GM21515 (cell line): ENCODE data around the gene CFB.
"Not testable (repeated sequence)": the region's sequence is repeated elsewhere in the genome, so short reads cannot be mapped to it uniquely, and the experiment has no call there.

Experiments
- ATAC-seq: cut with Tn5 transposase; IDR thresholded peaks from one replicate; pipeline ENCODE4 v1.9.1; 2021; ENCODE audit not compliant: unreplicated experiment

Gene CFB

GRCh38 chr6:31969712-31970603 lies 24.1 kb downstream of the CFB start:
- ATAC-seq = no peak

GRCh38 chr6:31970604-31971271 lies 24.8 kb downstream of the CFB start:
- no peak for ATAC-seq

- no peak for ATAC-seq
These were observed 25.5 kb downstream of the CFB start for GRCh38 chr6:31971279-31971992.

GRCh38 chr6:31971993-31972708 lies 26.3 kb downstream of the CFB start, which contains the start of gene DXO:
Gene DXO, minus strand, starts transcription at chr6:31972138. Its CDS starts 463 bp downstream, at chr6:31971675.
- ATAC-seq = peak; percentile 79

DNA sequence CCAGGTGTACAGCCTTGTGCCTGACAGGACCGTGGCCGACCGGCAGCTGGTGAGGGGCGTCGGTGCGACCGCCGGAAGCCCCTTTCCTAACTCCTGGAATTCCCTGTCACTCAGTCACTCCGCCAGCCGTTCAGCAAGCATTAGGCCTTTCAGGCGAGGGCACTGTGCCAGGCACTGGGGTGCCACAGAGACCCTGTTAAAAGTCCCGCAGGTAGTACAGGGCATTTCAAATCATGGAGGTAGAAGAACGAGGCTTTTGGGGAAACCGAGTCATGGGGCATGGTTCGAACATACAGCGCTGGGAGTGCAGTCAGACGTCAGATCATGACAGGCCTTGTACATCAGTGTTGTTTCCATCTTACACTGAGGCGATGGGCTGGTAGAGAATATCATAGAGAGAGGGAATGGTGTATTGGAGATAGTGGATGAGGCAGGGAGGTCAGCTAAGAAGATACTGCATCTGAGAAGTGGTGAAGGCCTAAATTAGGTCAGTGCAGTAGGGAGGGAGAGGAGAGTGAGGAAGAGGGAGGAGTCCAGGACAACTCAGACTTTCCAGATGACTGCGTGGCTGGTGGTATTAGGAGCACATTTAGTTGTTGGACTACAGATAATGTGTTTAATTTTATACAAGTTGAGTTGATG lies 26.9 kb downstream of the CFB start:
- ATAC-seq = no peak

DNA sequence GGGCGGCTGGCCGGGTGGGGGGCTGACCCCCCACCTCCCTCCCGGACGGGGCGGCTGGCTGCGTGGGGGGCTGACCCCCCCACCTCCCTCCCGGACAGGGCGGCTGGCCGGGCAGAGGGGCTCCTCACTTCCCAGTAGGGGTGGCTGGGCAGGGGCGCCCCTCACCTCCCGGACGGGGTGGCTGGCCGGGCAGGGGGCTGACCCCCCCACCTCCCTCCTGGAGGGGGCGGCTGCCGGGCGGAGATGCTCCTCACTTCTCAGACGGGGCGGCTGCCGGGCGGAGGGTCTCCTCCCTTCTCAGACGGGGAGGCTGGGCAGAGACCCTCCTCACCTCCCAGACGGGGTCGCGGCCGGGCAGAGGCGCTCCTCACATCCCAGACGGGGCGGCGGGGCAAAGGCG lies 30.2 kb downstream of the CFB start:
- not testable (repeated sequence) for ATAC-seq

DNA sequence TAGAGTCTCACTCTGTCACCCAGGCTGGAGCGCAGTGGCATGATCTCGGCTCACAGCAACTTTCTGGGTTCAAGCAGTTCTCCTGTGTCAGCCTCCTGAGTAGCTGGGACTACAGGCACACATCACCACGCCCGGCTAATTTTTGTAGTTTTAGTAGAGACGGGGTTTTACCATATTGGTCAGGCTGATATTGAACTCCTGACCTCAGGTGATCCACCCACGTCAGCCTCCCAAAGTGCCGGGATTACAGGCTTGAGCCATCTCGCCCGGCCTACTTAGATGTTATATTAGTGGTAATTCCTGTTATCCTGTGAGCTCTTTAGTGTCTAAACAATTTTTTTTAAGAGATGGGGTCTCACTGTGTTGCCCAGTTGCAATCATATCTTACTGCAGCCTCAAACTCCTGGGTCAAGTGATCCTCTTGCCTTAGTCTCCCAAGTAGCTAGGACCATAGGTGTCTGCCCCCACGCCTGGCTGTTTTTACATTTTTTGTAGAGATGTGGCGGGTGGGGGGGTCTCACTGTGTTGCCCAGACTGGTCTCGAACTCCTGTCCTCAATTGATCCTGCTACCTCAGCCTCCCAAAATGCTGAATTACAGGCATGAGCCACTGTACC lies 32.0 kb downstream of the CFB start:
- ATAC-seq = no peak

DNA sequence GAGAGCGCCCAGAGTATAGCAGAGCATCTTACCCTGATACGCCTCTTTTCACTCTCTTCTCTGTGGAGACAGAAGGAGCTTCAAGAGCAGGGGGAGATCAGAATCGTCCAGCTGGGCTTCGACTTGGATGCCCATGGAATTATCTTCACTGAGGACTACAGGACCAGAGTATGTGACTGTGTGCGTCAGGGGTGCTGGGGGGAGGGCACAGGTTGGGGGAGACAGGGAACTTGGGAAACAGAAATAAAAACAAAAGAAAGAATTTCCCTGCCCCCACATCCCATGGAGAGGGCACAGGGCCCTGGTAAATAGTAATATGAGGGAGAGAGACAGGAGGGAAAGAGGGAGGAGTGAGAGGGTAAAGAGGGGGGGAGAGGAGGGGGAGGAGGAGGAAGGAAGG lies 32.9 kb downstream of the CFB start:
- ATAC-seq = no peak

DNA sequence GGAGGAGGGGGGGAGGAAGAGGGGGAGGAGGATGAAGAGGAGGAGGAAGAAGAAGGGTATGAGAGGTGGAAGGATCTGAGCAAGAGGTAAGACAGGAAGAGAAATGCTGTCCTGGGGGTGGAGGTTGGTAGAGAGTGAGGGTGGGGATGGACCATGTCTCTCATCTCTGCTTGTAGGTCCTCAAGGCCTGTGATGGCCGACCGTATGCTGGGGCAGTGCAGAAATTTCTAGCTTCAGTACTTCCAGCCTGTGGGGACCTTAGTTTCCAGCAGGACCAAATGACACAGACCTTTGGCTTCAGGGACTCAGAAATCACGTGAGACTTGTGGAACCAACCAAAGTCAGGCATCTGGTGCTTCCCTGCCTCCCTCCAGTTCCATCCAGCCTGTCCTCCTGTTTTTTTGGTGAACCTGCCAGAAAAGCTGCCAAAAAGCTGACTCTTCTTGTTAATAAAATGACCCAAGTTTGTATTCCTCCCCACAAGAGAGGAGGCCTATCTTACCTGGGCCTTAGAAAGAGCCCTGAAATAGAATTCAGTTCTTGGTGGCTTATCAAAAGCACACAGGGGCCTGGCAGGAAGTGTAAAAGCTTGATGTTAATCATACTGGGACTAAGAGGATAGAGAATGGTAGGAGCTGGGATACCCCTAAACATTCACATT lies 33.5 kb downstream of the CFB start:
- ATAC-seq = no peak

- ATAC-seq = not testable (repeated sequence)
These were observed 34.4 kb downstream of the CFB start for GRCh38 chr6:31980195-31980876.

- ATAC-seq = not testable (repeated sequence)
These were observed 35.1 kb downstream of the CFB start for GRCh38 chr6:31980998-31981397.

GRCh38 chr6:31981744-31982143 lies 35.8 kb downstream of the CFB start, which contains the start of gene C4A:
Gene C4A, plus strand, starts transcription at chr6:31982057. Its CDS starts 51 bp downstream, at chr6:31982108.
- ATAC-seq = not testable (repeated sequence)

- not testable (repeated sequence) for ATAC-seq
These were observed 43.5 kb downstream of the CFB start for GRCh38 chr6:31989363-31989762.

DNA sequence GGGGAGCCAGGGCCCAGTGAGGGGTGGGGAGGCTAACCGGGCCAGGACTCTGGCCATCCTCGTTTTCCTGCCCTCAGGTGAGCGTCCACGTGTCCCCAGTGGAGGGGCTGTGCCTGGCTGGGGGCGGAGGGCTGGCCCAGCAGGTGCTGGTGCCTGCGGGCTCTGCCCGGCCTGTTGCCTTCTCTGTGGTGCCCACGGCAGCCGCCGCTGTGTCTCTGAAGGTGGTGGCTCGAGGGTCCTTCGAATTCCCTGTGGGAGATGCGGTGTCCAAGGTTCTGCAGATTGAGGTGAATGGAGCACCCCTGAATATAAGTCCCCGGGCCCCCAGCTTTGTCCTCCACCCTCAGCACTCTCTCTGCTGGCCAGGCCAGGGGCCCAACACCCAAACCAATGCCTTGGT lies 48.5 kb downstream of the CFB start:
- ATAC-seq = not testable (repeated sequence)

DNA sequence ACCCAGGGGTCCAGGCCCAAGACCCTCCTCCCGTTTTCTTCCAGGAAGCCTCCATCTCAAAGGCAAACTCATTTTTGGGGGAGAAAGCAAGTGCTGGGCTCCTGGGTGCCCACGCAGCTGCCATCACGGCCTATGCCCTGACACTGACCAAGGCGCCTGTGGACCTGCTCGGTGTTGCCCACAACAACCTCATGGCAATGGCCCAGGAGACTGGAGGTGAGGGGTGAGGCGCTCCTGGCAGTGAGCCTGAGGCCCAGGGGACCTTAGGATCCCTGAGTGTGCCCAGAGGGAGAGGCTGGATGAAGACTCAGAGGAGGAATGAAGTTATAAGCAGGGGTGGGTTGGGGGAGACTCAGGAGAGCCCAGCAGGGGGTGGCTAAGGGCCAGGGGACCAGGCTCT lies 50.5 kb downstream of the CFB start:
- not testable (repeated sequence) for ATAC-seq
